KBM-7 (cell line): ENCODE measurements around the gene BICRA.
A peak's percentile ranks its signal among the peaks of the same experiment; 100 is the strongest.
"Not testable (repeated sequence)": the region's sequence is repeated elsewhere in the genome, so short reads cannot be mapped to it uniquely, and the experiment has no call there.

Experiments
- DNase-seq: peaks from one replicate; pipeline ENCODE4 v3.0.0-alpha.2; 2015
- in situ Hi-C: fragments of 300-500 bp; cut with MboI; formaldehyde crosslinking; loops from 2 replicates; pipeline ENCODE4 v1.14.3; 2020; ENCODE audit warnings: low sequenced_read_pairs, low pct_unique_long_range_greater_than_20kb, mixed read lengths

Gene BICRA

GRCh38 chr19:47725759-47726401, 116.9 kb downstream of the BICRA start:
- DNase-seq, result no peak
- in situ Hi-C loops, result no loop called here

GRCh38 chr19:47726467-47726866, 117.5 kb downstream of the BICRA start:
- in situ Hi-C loops, result no loop called here
- DNase-seq, result peak; percentile 67

- in situ Hi-C loops, result not testable (repeated sequence)
- DNase-seq, result peak; percentile 47
Observed at GRCh38 chr19:47728295-47728694, 119.4 kb downstream of the BICRA start.

- in situ Hi-C loops, result no loop called here
Observed at GRCh38 chr19:47729468-47729798, 120.5 kb downstream of the BICRA start.

GRCh38 chr19:47729799-47730520, 121.0 kb downstream of the BICRA start:
- in situ Hi-C loops, result no loop called here
- peak; percentile 94 for DNase-seq

More at GRCh38 chr19:47729468-47729798, 120.5 kb downstream of the BICRA start:
- DNase-seq, result peak; percentile 76

- DNase-seq, result no peak
- in situ Hi-C loops, result no loop called here
Observed at GRCh38 chr19:47730521-47730889, 121.6 kb downstream of the BICRA start.

GRCh38 chr19:47730910-47731309, 122.0 kb downstream of the BICRA start:
- in situ Hi-C loops, result no loop called here
- DNase-seq, result no peak

- DNase-seq, result no peak
- in situ Hi-C loops, result no loop called here
Observed at GRCh38 chr19:47735131-47735530, 126.2 kb downstream of the BICRA start.

- DNase-seq, result no peak
- in situ Hi-C loops, result no loop called here
Observed at GRCh38 chr19:47740866-47741519, 132.1 kb downstream of the BICRA start.

GRCh38 chr19:47741544-47742140, 132.7 kb downstream of the BICRA start:
- in situ Hi-C loops, result no loop called here

GRCh38 chr19:47742634-47743033, 133.7 kb downstream of the BICRA start:
- in situ Hi-C loops, result no loop called here
- no peak for DNase-seq

More at GRCh38 chr19:47741544-47742140, 132.7 kb downstream of the BICRA start:
- DNase-seq, result no peak

- in situ Hi-C loops, result no loop called here
- DNase-seq, result peak; percentile 98
Observed at GRCh38 chr19:47745010-47745901, 136.3 kb downstream of the BICRA start, which contains the start of gene NOP53. Gene NOP53, plus strand, starts transcription at chr19:47745546. Its CDS starts 14 bp downstream, at chr19:47745560.

GRCh38 chr19:47746129-47746528, 137.2 kb downstream of the BICRA start:
- in situ Hi-C loops, DNase-seq: not testable (repeated sequence)

- in situ Hi-C loops, result no loop called here
- DNase-seq, result no peak
Observed at GRCh38 chr19:47749326-47749725, 140.4 kb downstream of the BICRA start.

GRCh38 chr19:47750752-47751151, 141.8 kb downstream of the BICRA start:
- DNase-seq, result no peak
- in situ Hi-C loops, result no loop called here

GRCh38 chr19:47752440-47753211, 143.7 kb downstream of the BICRA start:
- no peak for DNase-seq
- in situ Hi-C loops, result no loop called here
